CD8-positive, alpha-beta memory T cell (primary cell): Measurements from ENCODE around the gene CRTAC1. TPM values are rescaled to one million over a fixed set of nuclear protein-coding genes. Genes with fewer than 3 reads are reported as not detected.

Source experiments
- CTCF ChIA-PET: fragments of 350-600 bp; sonication (Branson Sonifier 250); formaldehyde crosslinking; loops from one replicate; lab custom pipeline; 2021; ENCODE audit warnings: antibody characterized with exemption; lab: Charles Lee
- POLR2A ChIA-PET: fragments of 350-600 bp; sonication (Branson Sonifier 250); formaldehyde crosslinking; loops from one replicate; lab custom pipeline; 2021; ENCODE audit warnings: antibody characterized with exemption; lab: Charles Lee
- DNase-seq, 5 donors: peaks; one replicate each; pipeline versions ENCODE4 v3.0.0 to v3.0.0-alpha.2; 2020 to 2022; ENCODE audit warnings: mixed read lengths in 1 of 5
- H3K27ac ChIP-seq: one replicate; pipeline ENCODE4 v1.7.0; 2013; ENCODE audit warnings: low read depth, mild to moderate bottlenecking, low read length, moderate library complexity
- H3K27me3 ChIP-seq: 2 replicates; pipeline ENCODE4 v1.7.0; 2013; ENCODE audit warnings: low read length, mild to moderate bottlenecking; ENCODE audit not compliant: insufficient read depth, poor library complexity, severe bottlenecking
- H3K36me3 ChIP-seq: 2 replicates; pipeline ENCODE4 v1.7.0; 2013; ENCODE audit warnings: mild to moderate bottlenecking, low read length, moderate library complexity; ENCODE audit not compliant: insufficient read depth
- H3K4me1 ChIP-seq: 2 replicates; pipeline ENCODE4 v1.7.0; 2013; ENCODE audit warnings: mild to moderate bottlenecking, low read length, moderate library complexity; ENCODE audit not compliant: insufficient read depth
- H3K4me3 ChIP-seq: 2 replicates; pipeline ENCODE4 v1.7.0; 2013; ENCODE audit warnings: mild to moderate bottlenecking, low read length
- H3K9me3 ChIP-seq: 2 replicates; pipeline ENCODE4 v1.7.0; 2013; ENCODE audit warnings: mild to moderate bottlenecking, low read length
- H3K27ac Mint-ChIP-seq, 8 donors: one replicate each; pipeline ENCODE4 v1.8.0; 2020 to 2021; ENCODE audit warnings: mixed read lengths in 8 of 8, mild to moderate bottlenecking in 6 of 8, inconsistent platforms in 3 of 8, moderate library complexity in 3 of 8
- H3K27me3 Mint-ChIP-seq, 2 donors: one replicate each; pipeline ENCODE4 v1.8.0; 2020 to 2021; ENCODE audit warnings: mixed read lengths in 2 of 2, mild to moderate bottlenecking in 1 of 2, moderate library complexity in 1 of 2
- H3K36me3 Mint-ChIP-seq, 3 donors: one replicate each; pipeline ENCODE4 v1.8.0; 2020 to 2021; ENCODE audit warnings: mixed read lengths in 3 of 3, inconsistent platforms in 1 of 3, mild to moderate bottlenecking in 1 of 3
- H3K4me1 Mint-ChIP-seq, 3 donors: one replicate each; pipeline ENCODE4 v1.8.0; 2020 to 2021; ENCODE audit warnings: mixed read lengths in 3 of 3, inconsistent platforms in 1 of 3, mild to moderate bottlenecking in 1 of 3
- H3K4me3 Mint-ChIP-seq, 7 donors: one replicate each; pipeline ENCODE4 v1.8.0; 2020 to 2021; ENCODE audit warnings: mixed read lengths in 7 of 7, mild to moderate bottlenecking in 6 of 7, moderate library complexity in 4 of 7, inconsistent platforms in 2 of 7
- H3K9me3 Mint-ChIP-seq, 5 donors: one replicate each; pipeline ENCODE4 v1.8.0; 2020 to 2022; ENCODE audit warnings: mixed read lengths in 5 of 5, mild to moderate bottlenecking in 3 of 5, moderate library complexity in 2 of 5, inconsistent platforms in 1 of 5
- polyA plus RNA-seq: library from polyadenylated mRNA; unstranded; fragments of 300-500 nt; fragmentation: Illumina TruSeq; gene quantifications from one replicate; pipeline ENCODE4 v1.2.3, GENCODE V29; 2021
- total RNA-seq, 2 experiments: library from RNA; stranded (reverse); gene quantifications; one replicate each; pipeline ENCODE4 v1.2.3, GENCODE V29; 2021

CRTAC1 gene
- total and polyA plus RNA-seq, 3 experiments from 2014 or later = not detected

DNA sequence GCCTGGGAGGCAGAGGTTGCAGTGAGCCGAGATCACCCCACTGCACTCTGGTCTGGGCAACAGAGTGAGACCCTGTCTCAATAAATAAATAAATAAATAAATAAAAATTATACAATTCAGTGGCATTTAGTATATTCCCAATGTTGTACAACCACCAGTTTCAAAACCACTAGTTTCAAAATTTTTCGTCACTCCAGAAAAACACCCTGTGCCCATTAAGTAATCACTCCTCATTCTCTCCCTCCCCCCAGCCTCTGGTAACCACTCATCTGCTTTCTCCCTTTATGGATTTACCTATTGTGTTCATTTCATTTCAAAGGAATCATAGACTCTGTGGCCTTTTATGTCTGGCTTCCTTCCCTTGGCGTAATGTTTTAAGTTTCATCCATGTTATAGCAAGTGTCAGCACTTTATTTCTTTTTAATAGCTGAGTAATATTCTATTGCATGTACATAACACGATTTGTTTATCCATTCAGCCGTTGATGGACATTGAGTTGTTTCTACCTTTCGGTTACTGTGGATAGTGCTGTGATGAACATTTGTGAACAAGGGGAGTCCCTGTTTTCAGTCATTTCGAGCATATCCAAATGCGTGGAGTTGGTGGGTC is 210.2 kb downstream of the CRTAC1 start:
- DNase-seq = no peak
- no peaks in the 10 kb centered on the region for H3K27me3 ChIP-seq
- H3K9me3 Mint-ChIP-seq = no peaks in the 10 kb centered on the region
- H3K27me3 Mint-ChIP-seq = peaks cover 0 to 11% of the 10 kb centered on the region in 2 donors
- H3K4me3 Mint-ChIP-seq = no peak overlapping the region
- H3K9me3 ChIP-seq = no peaks in the 10 kb centered on the region
- H3K36me3 ChIP-seq = no peaks in the 10 kb centered on the region
- H3K4me1 ChIP-seq = no peaks in the 10 kb centered on the region
- ChIA-PET CTCF (no interaction called here), POLR2A (no interaction called here)
- no peak overlapping the region for H3K27ac ChIP-seq
- no peaks in the 10 kb centered on the region for H3K4me1 Mint-ChIP-seq
- peak overlapping the region in 1 of 8 donors; percentile 57 for H3K27ac Mint-ChIP-seq
- peaks cover 0 to 4% (median 1%) of the 10 kb centered on the region in 3 donors for H3K36me3 Mint-ChIP-seq
- no peak overlapping the region for H3K4me3 ChIP-seq

DNA sequence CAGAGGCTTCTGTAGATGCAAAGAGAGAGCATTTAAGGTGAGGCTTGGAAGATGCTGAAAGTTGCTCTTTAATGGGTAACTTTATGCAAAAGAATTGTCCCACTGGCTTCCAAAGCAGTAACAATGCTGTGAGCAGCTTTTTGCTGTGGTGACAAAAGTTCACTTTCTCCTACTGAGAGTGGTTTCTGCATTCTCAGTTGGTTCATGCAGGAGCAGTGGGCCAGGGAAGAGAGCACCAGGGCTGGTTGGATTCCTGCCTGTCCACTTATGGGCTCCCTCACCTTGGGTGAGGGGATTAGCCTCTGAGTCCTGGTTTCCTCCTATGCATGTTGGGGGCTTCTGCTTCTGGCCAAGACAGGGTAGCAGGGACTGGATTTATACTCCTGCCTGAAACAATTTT is 211.8 kb downstream of the CRTAC1 start:
- Histone ChIP-seq H3K4me1 (no peaks in the 10 kb centered on the region), H3K27ac (no peak overlapping the region), H3K4me3 (no peak overlapping the region), H3K27me3 (no peaks in the 10 kb centered on the region), H3K36me3 (no peaks in the 10 kb centered on the region), H3K9me3 (no peaks in the 10 kb centered on the region)
- Mint-ChIP-seq H3K27ac (no peak overlapping the region), H3K4me1 (no peaks in the 10 kb centered on the region), H3K4me3 (no peak overlapping the region), H3K27me3 (peaks cover 0 to 11% of the 10 kb centered on the region in 2 donors), H3K9me3 (no peaks in the 10 kb centered on the region), H3K36me3 (peaks cover 0 to 4% (median 1%) of the 10 kb centered on the region in 3 donors)
- ChIA-PET CTCF (no interaction called here), POLR2A (no interaction called here)
- DNase-seq = no peak

DNA sequence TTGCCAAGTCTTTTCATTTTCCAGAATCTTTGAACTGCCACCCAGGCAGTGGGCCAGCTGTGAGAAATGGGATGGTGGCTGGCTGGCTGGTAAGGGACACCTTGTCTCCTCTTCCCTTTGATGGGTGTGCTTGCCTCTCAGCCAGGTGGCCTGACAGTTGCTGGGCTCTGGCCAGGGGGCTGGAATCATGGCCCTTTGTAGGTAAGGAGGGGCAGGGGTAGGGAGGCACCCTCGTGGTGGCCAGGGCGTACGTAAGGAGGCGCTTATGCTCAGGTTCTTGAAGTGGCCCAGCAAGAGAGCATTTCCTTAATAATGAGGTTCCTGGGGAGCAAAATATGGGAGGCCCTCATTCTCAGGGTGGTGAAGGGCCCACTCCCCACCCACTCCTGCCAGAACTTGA is 213.8 kb downstream of the CRTAC1 start:
- Mint-ChIP-seq H3K4me3 (no peak overlapping the region), H3K27me3 (peaks cover 0 to 11% of the 10 kb centered on the region in 2 donors), H3K9me3 (no peaks in the 10 kb centered on the region), H3K27ac (no peak overlapping the region), H3K36me3 (peaks cover 0 to 4% (median 1%) of the 10 kb centered on the region in 3 donors), H3K4me1 (peaks cover 0 to 4% (median 3%) of the 10 kb centered on the region in 3 donors)
- Histone ChIP-seq H3K36me3 (no peaks in the 10 kb centered on the region), H3K27ac (no peak overlapping the region), H3K4me1 (no peaks in the 10 kb centered on the region), H3K9me3 (no peaks in the 10 kb centered on the region), H3K27me3 (no peaks in the 10 kb centered on the region), H3K4me3 (no peak overlapping the region)
- POLR2A ChIA-PET = no interaction called here
- CTCF ChIA-PET = no interaction called here
- DNase-seq = no peak

Other genes with a start within 250 kb of the CRTAC1 start
- gene GOLGA7B, start 180.8 kb downstream of the CRTAC1 start, total RNA-seq = under 1 TPM; 0.29 to 0.44 TPM
- 0.62 TPM for gene GOLGA7B, start 180.8 kb downstream of the CRTAC1 start, polyA plus RNA-seq
- gene R3HCC1L, start 104.0 kb upstream of the CRTAC1 start, total RNA-seq = 10 to 100 TPM; 24.3 to 24.6 TPM
- gene R3HCC1L, start 104.0 kb upstream of the CRTAC1 start, polyA plus RNA-seq = 14.8 TPM
- not detected for gene LOXL4, start 237.6 kb upstream of the CRTAC1 start, total RNA-seq
- 0.43 TPM for gene LOXL4, start 237.6 kb upstream of the CRTAC1 start, polyA plus RNA-seq